GM12878 (cell line): ENCODE measurements around the gene RALGPS1. TPM values are rescaled to one million over a fixed set of nuclear protein-coding genes. Genes with fewer than 3 reads are reported as not detected.

Experiments used
- ASH2L ChIP-seq: fragments of 300-600, 200-600 bp; sonication (generic); IDR thresholded peaks from 2 replicates; pipeline ENCODE4 v1.6.1; 2017; ENCODE audit warnings: low read depth, mild to moderate bottlenecking, borderline replicate concordance
- DPF2 ChIP-seq: fragments of 450-650 bp; IDR thresholded peaks from 2 replicates; pipeline ENCODE4 v1.6.1; 2017; ENCODE audit warnings: mild to moderate bottlenecking
- ESRRA ChIP-seq: IDR thresholded peaks from 2 replicates; pipeline ENCODE4 v1.6.1; 2012; ENCODE audit warnings: mild to moderate bottlenecking, low read length, improper control_type of control experiment
- HDGF ChIP-seq: fragments of 450-650 bp; IDR thresholded peaks from 2 replicates; pipeline ENCODE4 v1.6.1; 2016; ENCODE audit warnings: antibody characterized with exemption
- SRF ChIP-seq, 2 experiments: IDR thresholded peaks; 2 replicates each; pipeline ENCODE4 v1.6.1; 2011; ENCODE audit warnings: low read depth in 2 of 2, low read length in 2 of 2, mild to moderate bottlenecking in 1 of 2, moderate library complexity in 1 of 2
- polyA plus RNA-seq, 11 experiments: library from polyadenylated mRNA; depleted of rRNA in 4 of 11; unstranded in 6 of 11; stranded (reverse) in 5 of 11; fragments of >200 nt; fragmentation: Nextera tagmentation in 4 of 11; fragmentation: Illumina TruSeq in 1 of 11; extraction: Ambion mirVana in 4 of 11; extraction: Trizol in 1 of 11; gene quantifications; 1 replicate in 1 of 11; 2 replicates in 10 of 11; pipeline versions ENCODE4 v1.2.1 to v1.2.3, GENCODE V29; 2011 to 2016; ENCODE audit warnings: inconsistent platforms in 2 of 11, missing spikeins in 2 of 11, low read depth in 1 of 11
- total RNA-seq, 4 experiments: library from RNA; depleted of rRNA in 3 of 4; stranded (reverse); fragments of >200 nt in 3 of 4; fragmentation: Illumina TruSeq in 1 of 4; extraction: Trizol in 1 of 4; gene quantifications; 2 replicates each; pipeline versions ENCODE4 v1.2.1 to v1.2.3, GENCODE V29; 2013 to 2021
- TF ChIP-seq, protein P1 (sequence below): fragments of 450-650 bp; formaldehyde crosslinking; IDR thresholded peaks from 2 replicates; pipeline ENCODE4 v1.4.0; 2020; ENCODE audit warnings: mild to moderate bottlenecking, moderate library complexity
- TF ChIP-seq, protein P2 (sequence below): fragments of 450-650 bp; formaldehyde crosslinking; IDR thresholded peaks from 2 replicates; pipeline ENCODE4 v1.4.0; 2022; ENCODE audit warnings: mild to moderate bottlenecking, moderate library complexity

RALGPS1 gene
- total and polyA plus RNA-seq, 10 of the 15 experiments (the other 5 are each of a cell fraction or from before 2014, with no cell fraction given), result 0.13 to 5.6 (median 2.7) TPM

DNA sequence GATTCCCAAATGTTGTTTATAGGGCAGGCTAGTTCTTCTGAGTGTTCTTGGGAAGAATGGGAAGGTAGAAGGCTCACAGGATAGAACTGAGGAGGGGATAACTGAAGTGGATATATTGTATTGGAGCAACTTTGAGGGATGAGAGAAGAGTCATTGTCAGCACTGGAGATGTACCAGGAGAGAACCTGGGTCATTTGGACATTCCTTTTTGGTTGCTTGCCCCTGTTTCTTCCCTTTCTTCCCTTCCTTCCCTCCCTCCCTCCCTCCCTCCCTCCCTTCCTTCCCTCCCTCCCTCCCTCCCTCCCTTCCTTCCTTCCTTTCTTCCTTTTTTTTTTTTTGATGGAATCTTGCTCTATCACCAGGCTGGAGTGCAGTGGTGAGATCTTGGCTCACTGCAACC lies 45.3 kb downstream of the RALGPS1 start (continued):
- TF ChIP-seq, protein P1, sequence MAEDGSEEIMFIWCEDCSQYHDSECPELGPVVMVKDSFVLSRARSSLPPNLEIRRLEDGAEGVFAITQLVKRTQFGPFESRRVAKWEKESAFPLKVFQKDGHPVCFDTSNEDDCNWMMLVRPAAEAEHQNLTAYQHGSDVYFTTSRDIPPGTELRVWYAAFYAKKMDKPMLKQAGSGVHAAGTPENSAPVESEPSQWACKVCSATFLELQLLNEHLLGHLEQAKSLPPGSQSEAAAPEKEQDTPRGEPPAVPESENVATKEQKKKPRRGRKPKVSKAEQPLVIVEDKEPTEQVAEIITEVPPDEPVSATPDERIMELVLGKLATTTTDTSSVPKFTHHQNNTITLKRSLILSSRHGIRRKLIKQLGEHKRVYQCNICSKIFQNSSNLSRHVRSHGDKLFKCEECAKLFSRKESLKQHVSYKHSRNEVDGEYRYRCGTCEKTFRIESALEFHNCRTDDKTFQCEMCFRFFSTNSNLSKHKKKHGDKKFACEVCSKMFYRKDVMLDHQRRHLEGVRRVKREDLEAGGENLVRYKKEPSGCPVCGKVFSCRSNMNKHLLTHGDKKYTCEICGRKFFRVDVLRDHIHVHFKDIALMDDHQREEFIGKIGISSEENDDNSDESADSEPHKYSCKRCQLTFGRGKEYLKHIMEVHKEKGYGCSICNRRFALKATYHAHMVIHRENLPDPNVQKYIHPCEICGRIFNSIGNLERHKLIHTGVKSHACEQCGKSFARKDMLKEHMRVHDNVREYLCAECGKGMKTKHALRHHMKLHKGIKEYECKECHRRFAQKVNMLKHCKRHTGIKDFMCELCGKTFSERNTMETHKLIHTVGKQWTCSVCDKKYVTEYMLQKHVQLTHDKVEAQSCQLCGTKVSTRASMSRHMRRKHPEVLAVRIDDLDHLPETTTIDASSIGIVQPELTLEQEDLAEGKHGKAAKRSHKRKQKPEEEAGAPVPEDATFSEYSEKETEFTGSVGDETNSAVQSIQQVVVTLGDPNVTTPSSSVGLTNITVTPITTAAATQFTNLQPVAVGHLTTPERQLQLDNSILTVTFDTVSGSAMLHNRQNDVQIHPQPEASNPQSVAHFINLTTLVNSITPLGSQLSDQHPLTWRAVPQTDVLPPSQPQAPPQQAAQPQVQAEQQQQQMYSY (CRISPR knock-in tag), result no peak
- TF ChIP-seq SRF (IDR thresholded peaks at IDR 0.05; ENCODE audit: low read depth in 2 of 2, low read length in 2 of 2) (no peak), ASH2L (no peak), ESRRA (no peak), DPF2 (no peak), HDGF (no peak)
- TF ChIP-seq, protein P2, sequence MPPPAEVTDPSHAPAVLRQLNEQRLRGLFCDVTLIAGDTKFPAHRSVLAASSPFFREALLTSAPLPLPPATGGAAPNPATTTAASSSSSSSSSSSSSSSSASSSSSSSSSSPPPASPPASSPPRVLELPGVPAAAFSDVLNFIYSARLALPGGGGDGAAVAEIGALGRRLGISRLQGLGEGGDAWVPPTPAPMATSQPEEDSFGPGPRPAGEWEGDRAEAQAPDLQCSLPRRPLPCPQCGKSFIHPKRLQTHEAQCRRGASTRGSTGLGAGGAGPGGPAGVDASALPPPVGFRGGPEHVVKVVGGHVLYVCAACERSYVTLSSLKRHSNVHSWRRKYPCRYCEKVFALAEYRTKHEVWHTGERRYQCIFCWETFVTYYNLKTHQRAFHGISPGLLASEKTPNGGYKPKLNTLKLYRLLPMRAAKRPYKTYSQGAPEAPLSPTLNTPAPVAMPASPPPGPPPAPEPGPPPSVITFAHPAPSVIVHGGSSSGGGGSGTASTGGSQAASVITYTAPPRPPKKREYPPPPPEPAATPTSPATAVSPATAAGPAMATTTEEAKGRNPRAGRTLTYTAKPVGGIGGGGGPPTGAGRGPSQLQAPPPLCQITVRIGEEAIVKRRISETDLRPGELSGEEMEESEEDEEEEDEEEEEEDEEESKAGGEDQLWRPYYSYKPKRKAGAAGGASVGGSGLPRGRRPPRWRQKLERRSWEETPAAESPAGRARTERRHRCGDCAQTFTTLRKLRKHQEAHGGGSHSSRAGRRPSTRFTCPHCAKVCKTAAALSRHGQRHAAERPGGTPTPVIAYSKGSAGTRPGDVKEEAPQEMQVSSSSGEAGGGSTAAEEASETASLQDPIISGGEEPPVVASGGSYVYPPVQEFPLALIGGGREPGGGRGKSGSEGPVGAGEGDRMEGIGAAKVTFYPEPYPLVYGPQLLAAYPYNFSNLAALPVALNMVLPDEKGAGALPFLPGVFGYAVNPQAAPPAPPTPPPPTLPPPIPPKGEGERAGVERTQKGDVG (CRISPR knock-in tag), result no peak
- TF ChIP-seq, all 136 proteins: peak for 0
